ENCODE data around the gene TTC8.

The TTC8 gene

GRCh38 chr14:88871429-88871828, 47.0 kb downstream of the TTC8 start:
- DNase-seq, result no peak

DNA sequence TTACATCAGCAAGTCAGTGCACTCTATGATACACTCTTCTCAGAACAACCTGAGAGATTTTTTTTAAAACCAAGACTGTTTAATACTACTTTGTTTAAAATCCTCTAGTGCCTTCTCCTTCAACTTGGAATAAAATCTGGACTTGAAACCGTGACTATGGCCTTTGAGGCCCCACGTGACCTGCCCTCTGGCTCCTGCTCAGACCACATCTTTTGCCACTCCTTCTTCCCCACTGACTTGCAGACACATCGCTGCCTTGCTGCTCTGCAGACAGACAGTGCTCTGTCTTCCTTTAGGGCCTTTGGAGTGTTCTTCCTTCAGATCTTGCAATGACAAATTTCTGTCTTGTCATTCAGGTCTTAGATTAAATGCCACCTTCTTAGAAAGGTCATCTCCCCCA, 48.5 kb downstream of the TTC8 start:
- DNase-seq, result no peak

GRCh38 chr14:88877192-88877591, 52.7 kb downstream of the TTC8 start:
- DNase-seq, result no peak

DNA sequence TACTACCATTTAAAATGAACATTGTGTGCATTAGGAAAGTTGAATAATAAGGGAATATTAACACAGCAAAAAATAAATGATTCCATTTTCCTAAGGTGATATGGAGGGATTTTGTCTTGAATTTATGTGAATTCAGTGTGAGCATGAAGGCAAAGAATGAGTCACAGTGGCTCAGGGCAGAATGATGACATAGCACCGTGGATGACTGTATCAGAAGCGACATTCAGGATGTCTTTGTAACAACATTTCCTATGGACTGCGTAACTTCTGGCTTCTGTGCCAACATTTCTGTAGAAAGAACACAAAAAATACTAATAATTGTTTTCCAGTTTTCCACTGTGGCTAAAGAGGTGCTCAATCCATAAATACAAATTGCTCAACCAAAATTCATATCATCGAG, 54.6 kb downstream of the TTC8 start:
- no peak for DNase-seq

DNA sequence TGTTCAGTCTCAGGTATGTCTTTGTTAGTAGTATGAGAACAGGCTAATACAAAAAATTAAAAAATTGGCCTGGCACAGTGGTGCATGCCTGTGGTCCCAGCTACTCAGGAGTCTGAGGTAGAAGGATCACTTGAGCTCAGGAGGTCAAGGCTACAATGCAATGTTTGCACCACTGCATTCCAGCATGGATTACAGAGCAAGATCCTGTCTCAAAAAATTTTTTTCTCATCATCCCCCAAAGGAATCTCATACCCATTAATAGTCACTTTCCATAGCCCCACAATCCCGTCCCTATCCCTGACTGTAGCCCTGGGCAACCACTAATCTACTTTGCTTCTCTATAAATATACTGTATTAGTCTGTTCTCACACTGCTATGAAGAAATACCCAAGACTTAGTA, 57.8 kb downstream of the TTC8 start:
- no peak for DNase-seq

GRCh38 chr14:88895116-88895515, 70.7 kb downstream of the TTC8 start:
- DNase-seq, result no peak

- DNase-seq, result no peak
Observed at GRCh38 chr14:88901189-88901588, 76.7 kb downstream of the TTC8 start.

- DNase-seq, result no peak
Observed at GRCh38 chr14:88901991-88902390, 77.5 kb downstream of the TTC8 start.

DNA sequence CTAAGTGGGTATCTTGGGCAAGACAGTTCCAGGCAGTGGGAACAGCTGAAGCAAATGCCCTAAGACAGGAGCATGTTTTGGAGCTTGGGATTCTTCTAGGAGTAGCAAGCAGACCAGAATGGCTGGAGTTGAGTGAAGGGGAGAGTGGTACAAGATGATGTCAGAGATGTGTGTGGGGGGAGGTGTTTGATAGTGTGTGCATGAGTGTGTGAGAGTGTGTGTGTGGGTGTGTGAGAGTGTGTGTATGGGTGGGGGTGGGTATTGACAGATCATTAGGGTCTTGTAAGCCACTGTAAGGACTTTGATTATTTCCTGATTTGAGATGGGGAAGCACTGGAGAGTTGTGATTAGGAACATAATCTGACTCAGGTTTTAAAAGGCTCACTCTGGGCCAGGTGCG, 78.4 kb downstream of the TTC8 start:
- DNase-seq, result no peak

DNA sequence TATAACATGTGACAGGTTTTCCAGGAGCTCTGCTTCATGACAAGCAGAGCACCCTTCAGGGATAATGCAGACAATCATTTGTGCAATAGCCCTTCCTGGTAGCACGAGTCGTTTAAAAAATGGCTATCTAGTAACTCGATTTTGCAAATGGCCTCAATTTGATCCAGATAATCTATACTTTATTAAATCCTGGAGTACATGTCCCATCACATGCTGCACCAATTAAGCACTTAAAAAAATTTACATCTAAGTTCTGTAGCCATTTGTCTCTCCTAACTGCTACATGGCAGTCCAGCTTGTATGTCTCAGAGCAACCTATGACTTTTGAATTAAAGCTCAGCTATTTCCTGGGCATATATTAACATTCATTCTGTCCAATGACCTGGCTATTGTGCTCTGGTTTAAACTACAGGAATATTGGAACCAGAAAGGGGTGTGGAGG, 79.8 kb downstream of the TTC8 start:
- DNase-seq, result no peak

GRCh38 chr14:88904864-88905263, 80.4 kb downstream of the TTC8 start:
- no peak for DNase-seq

- DNase-seq, result no peak
Observed at GRCh38 chr14:88908216-88908615, 83.8 kb downstream of the TTC8 start.

GRCh38 chr14:88910386-88910785, 85.9 kb downstream of the TTC8 start:
- no peak for DNase-seq

- no peak for DNase-seq
Observed at GRCh38 chr14:88911809-88912208, 87.4 kb downstream of the TTC8 start.

GRCh38 chr14:88914956-88915355, 90.5 kb downstream of the TTC8 start:
- DNase-seq, result no peak

GRCh38 chr14:88919502-88919901, 95.1 kb downstream of the TTC8 start:
- DNase-seq, result no peak
